GM12878 (cell line): ENCODE data around the gene PAX6. TPM values are rescaled to one million over a fixed set of nuclear protein-coding genes. Genes with fewer than 3 reads are reported as not detected.

ENCODE experiments used
- ATAC-seq: fragments of 200-7000 bp; cut with Tn5 transposase; 3 replicates; pipeline ENCODE4 v1.9.1; 2020; ENCODE audit warnings: mild to moderate bottlenecking, moderate library complexity
- BruUV-seq: library from RNA; stranded (reverse); fragments of 400-500 nt; replicated peaks from 2 replicates; lab custom pipeline; 2021; lab: Mats Ljungman, UMichigan
- CTCF ChIA-PET: fragments of 300-600 bp; sonication (Branson Sonifier 250); formaldehyde crosslinking; extraction: SDS; loops from one replicate; lab custom pipeline; 2021; ENCODE audit warnings: inconsistent platforms; lab: Yijun Ruan, JAX
- POLR2A ChIA-PET: fragments of 350-600 bp; formaldehyde crosslinking; extraction: SDS; loops from one replicate; lab custom pipeline; 2021; ENCODE audit warnings: inconsistent platforms; lab: Charles Lee
- RAD21 ChIA-PET: fragments of 300-600 bp; sonication (Branson Sonifier 250); formaldehyde crosslinking; loops from one replicate; lab custom pipeline; 2023; ENCODE audit warnings: antibody characterized with exemption; ENCODE audit not compliant: unreplicated experiment; lab: Charles Lee
- SMC1A ChIA-PET: fragments of 300-600 bp; sonication (Branson Sonifier 250); formaldehyde crosslinking; loops from one replicate; lab custom pipeline; 2023; ENCODE audit not compliant: unreplicated experiment, uncharacterized antibody; lab: Charles Lee
- DNase-seq: peaks from one replicate; pipeline ENCODE4 v3.0.0-alpha.2; 2011; ENCODE audit warnings: low read depth, low spot score
- FAIRE-seq: peaks from 3 replicates; lab custom pipeline; 2011; peaks lifted over from hg19 to GRCh38; lab: Jason Lieb, UNC
- H2AFZ ChIP-seq: 2 replicates; pipeline ENCODE4 v1.6.0; 2011; ENCODE audit warnings: low read depth, low read length, control low read depth; ENCODE audit not compliant: control insufficient read depth
- H3K27ac ChIP-seq: 2 replicates; pipeline ENCODE4 v1.5.1; 2011; ENCODE audit warnings: control low read depth; ENCODE audit not compliant: control insufficient read depth, insufficient read depth
- H3K27me3 ChIP-seq, 2 experiments: replicated peaks in 1 of 2; 2 replicates each; pipeline versions ENCODE4 v1.6.0 to v1.6.1; 2011; ENCODE audit warnings: low read length in 1 of 2; ENCODE audit not compliant: control insufficient read depth in 2 of 2, insufficient read depth in 2 of 2
- H3K36me3 ChIP-seq, 2 experiments: 2 replicates each; pipeline ENCODE4 v1.5.1; 2011; ENCODE audit warnings: low read length in 1 of 2; ENCODE audit not compliant: control insufficient read depth in 2 of 2, insufficient read depth in 2 of 2
- H3K4me1 ChIP-seq: 2 replicates; pipeline ENCODE4 v1.6.1; 2011; ENCODE audit warnings: mild to moderate bottlenecking, low read length, moderate library complexity, mixed read lengths; ENCODE audit not compliant: control insufficient read depth, insufficient read depth
- H3K4me2 ChIP-seq: 2 replicates; pipeline ENCODE4 v1.6.0; 2011; ENCODE audit warnings: control low read depth; ENCODE audit not compliant: control insufficient read depth, insufficient read depth
- H3K4me3 ChIP-seq: fragments of 200-600 bp; sonication (generic); 2 replicates; pipeline ENCODE4 v1.5.1; 2016
- H3K79me2 ChIP-seq: 2 replicates; pipeline ENCODE4 v1.6.0; 2011; ENCODE audit warnings: low read length; ENCODE audit not compliant: control insufficient read depth, insufficient read depth
- H3K9ac ChIP-seq: 2 replicates; pipeline ENCODE4 v1.8.0; 2011; ENCODE audit warnings: low read length, control low read depth, mixed read lengths; ENCODE audit not compliant: control insufficient read depth, insufficient read depth
- H3K9me3 ChIP-seq: replicated peaks from 3 replicates; pipeline ENCODE4 v1.5.1; 2011; ENCODE audit warnings: mild to moderate bottlenecking, low read length; ENCODE audit not compliant: control insufficient read depth, insufficient read depth
- H4K20me1 ChIP-seq: 2 replicates; pipeline ENCODE4 v1.6.0; 2011; ENCODE audit not compliant: control insufficient read depth, insufficient read depth
- ATF7 ChIP-seq: fragments of 450-650 bp; IDR thresholded peaks from 2 replicates; pipeline ENCODE4 v1.6.1; 2016; ENCODE audit warnings: low read depth, mild to moderate bottlenecking
- BMI1 ChIP-seq: fragments of 450-650 bp; IDR thresholded peaks from 2 replicates; pipeline ENCODE4 v1.6.1; 2016; ENCODE audit warnings: mild to moderate bottlenecking, moderate library complexity, borderline replicate concordance
- CBX5 ChIP-seq: sonication (generic); IDR thresholded peaks from 2 replicates; pipeline ENCODE4 v1.6.1; 2016; ENCODE audit warnings: low read depth, moderate library complexity, mild to moderate bottlenecking, inconsistent platforms
- HDAC2 ChIP-seq: fragments of 200-600 bp; sonication (generic); IDR thresholded peaks from 2 replicates; pipeline ENCODE4 v1.6.1; 2017
- MTA3 ChIP-seq: IDR thresholded peaks from 2 replicates; pipeline ENCODE4 v1.6.1; 2012; ENCODE audit warnings: low read length, inconsistent platforms, borderline replicate concordance
- PAX5 ChIP-seq: IDR thresholded peaks from 2 replicates; pipeline ENCODE4 v1.6.1; 2011; ENCODE audit warnings: low read depth, low read length, borderline replicate concordance
- RBBP5 ChIP-seq: fragments of 200-600 bp; sonication (generic); conservative IDR thresholded peaks from 2 replicates; pipeline ENCODE4 v1.6.1; 2016
- SUZ12 ChIP-seq: fragments of 200-600 bp; sonication (generic); IDR thresholded peaks from one replicate; pipeline ENCODE4 v1.6.1; 2018; ENCODE audit warnings: antibody characterized with exemption, mild to moderate bottlenecking; ENCODE audit not compliant: unreplicated experiment
- TCF12 ChIP-seq: IDR thresholded peaks from 2 replicates; pipeline ENCODE4 v1.6.1; 2011; ENCODE audit warnings: low read depth, mild to moderate bottlenecking, low read length
- TCF3 ChIP-seq: IDR thresholded peaks from 2 replicates; pipeline ENCODE4 v1.6.1; 2012; ENCODE audit warnings: low read depth, mild to moderate bottlenecking, low read length, borderline replicate concordance; ENCODE audit not compliant: insufficient read depth
- WGBS: methylation state at CpG from one replicate; pipeline ENCODE4 v1.1.6; 2016; ENCODE audit warnings: low lambda C conversion rate; ENCODE audit not compliant: insufficient replicate concordance, insufficient coverage; ENCODE audit errors: missing lambda C conversion rate; 5-methylcytosine and 5-hydroxymethylcytosine counted together
- in situ Hi-C: fragments of 300-500 bp; cut with MboI; formaldehyde crosslinking; loops from 9 replicates; pipeline ENCODE4 v1.14.3; 2018; ENCODE audit warnings: mixed read lengths
- intact Hi-C: fragments of 100-400 bp; cut with micrococcal nuclease; formaldehyde crosslinking; loops from one replicate; pipeline ENCODE4 v1.14.2; 2022; ENCODE audit not compliant: unreplicated experiment
- polyA plus RNA-seq, 11 experiments: library from polyadenylated mRNA; depleted of rRNA in 4 of 11; unstranded in 6 of 11; stranded (reverse) in 5 of 11; fragments of >200 nt; fragmentation: Nextera tagmentation in 4 of 11; fragmentation: Illumina TruSeq in 1 of 11; extraction: Ambion mirVana in 4 of 11; extraction: Trizol in 1 of 11; gene quantifications; 1 replicate in 1 of 11; 2 replicates in 10 of 11; pipeline versions ENCODE4 v1.2.1 to v1.2.3, GENCODE V29; 2011 to 2016; ENCODE audit warnings: inconsistent platforms in 2 of 11, missing spikeins in 2 of 11, low read depth in 1 of 11
- total RNA-seq, 4 experiments: library from RNA; depleted of rRNA in 3 of 4; stranded (reverse); fragments of >200 nt in 3 of 4; fragmentation: Illumina TruSeq in 1 of 4; extraction: Trizol in 1 of 4; gene quantifications; 2 replicates each; pipeline versions ENCODE4 v1.2.1 to v1.2.3, GENCODE V29; 2013 to 2021
- TF ChIP-seq, protein P1 (sequence below): fragments of 450-650 bp; formaldehyde crosslinking; IDR thresholded peaks from 2 replicates; pipeline ENCODE4 v1.4.0; 2022; ENCODE audit warnings: mild to moderate bottlenecking, moderate library complexity

PAX6 gene
- total and polyA plus RNA-seq, 10 of the 15 experiments (the other 5 are each of a cell fraction or from before 2014, with no cell fraction given), result 0.06 to 0.26 (median 0.10) TPM; not detected in 3

DNA sequence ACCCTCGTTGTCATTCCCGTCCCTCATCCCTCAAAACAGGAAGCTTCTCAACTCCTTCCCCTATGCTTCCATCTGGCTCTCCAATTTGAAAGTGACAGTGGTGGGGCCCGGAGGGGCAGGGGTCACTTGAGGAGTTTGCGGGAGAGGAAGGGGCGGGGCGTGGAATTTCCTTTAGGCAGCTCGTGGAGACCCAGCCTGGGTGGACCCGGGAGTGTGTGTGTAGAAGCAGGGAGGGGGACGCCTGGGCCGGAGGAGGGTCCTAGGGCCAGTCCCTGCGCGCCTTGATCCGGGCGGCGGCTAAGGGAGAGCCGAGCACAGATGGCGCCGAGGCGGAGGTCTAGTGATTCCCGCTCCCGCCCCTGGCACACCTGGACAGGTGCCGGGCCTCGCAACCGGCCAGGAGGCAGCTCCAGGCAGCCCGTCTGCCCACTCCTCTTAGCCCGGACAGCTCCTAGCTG is 7.8 kb upstream of the PAX6 start:
- Histone ChIP-seq H3K27me3 (peaks cover 24 to 51% of the 10 kb centered on the region in 2 experiments), H3K4me2 (no peak overlapping the region), H3K4me3 (no peak overlapping the region), H2AFZ (no peak overlapping the region), H3K9me3 (no peaks in the 10 kb centered on the region; the same call in 2 of the 3 replicates), H3K4me1 (no peaks in the 10 kb centered on the region), H3K27ac (no peak overlapping the region)
- in situ Hi-C loops, result no loop called here
- DNase-seq (no peak), FAIRE-seq (no peak)
- intact Hi-C loops, result no loop called here
- RAD21 ChIA-PET, result no interaction called here
- TF ChIP-seq CBX5 (no peak), SUZ12 (no peak), ATF7 (no peak), TCF3 (no peak), PAX5 (no peak), TCF12 (no peak), BMI1 (no peak), HDAC2 (no peak), RBBP5 (no peak)
- TF ChIP-seq, all 136 proteins: peak for 0
- Histone ChIP-seq H3K9ac (no peak overlapping the region), H4K20me1 (peaks cover 3% of the 10 kb centered on the region; the same call in 1 of the 2 replicates), H3K79me2 (no peaks in the 10 kb centered on the region), H3K36me3 (no peaks in the 10 kb centered on the region)
- ChIA-PET POLR2A (no interaction called here), SMC1A (no interaction called here), CTCF (no interaction called here)
- no peak for ATAC-seq
- WGBS, result 21% methylated on average over 24 of the region's 26 CpGs
- BruUV-seq, result no TSS peak

DNA sequence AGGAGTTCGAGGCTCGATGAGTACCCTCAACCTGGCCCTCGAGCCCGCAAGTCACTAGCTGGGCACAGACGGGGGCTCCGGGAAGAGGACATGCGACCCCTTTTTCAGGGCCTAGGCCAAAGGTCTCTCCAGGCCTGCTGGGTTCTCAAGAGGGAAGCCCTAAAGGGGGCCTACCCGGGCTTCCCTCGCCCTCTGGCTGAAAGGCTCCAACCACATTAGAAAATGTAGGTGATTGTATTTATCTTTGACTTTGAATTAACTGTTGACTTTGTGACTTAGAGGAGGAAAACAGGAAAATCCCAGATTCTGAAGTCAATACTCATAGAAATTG is 7.3 kb upstream of the PAX6 start:
- in situ Hi-C loops, result no loop called here

More for the DNA sequence above, 7.3 kb upstream of the PAX6 start:
- Histone ChIP-seq H3K9ac (no peak overlapping the region), H3K79me2 (no peaks in the 10 kb centered on the region), H4K20me1 (peaks cover 3% of the 10 kb centered on the region; the same call in 1 of the 2 replicates), H3K27ac (no peak overlapping the region), H3K9me3 (no peaks in the 10 kb centered on the region; the same call in 2 of the 3 replicates), H3K4me3 (no peak overlapping the region), H3K27me3 (peaks cover 23 to 55% of the 10 kb centered on the region in 2 experiments), H3K4me2 (no peak overlapping the region), H3K4me1 (no peaks in the 10 kb centered on the region), H3K36me3 (no peaks in the 10 kb centered on the region), H2AFZ (no peak overlapping the region)
- CTCF ChIA-PET, result no interaction called here
- 46% methylated on average over 7 of the region's 9 CpGs for WGBS
- POLR2A ChIA-PET, result no interaction called here
- BruUV-seq, result no TSS peak
- ATAC-seq, result no peak
- no peak for FAIRE-seq
- TF ChIP-seq, protein P1, sequence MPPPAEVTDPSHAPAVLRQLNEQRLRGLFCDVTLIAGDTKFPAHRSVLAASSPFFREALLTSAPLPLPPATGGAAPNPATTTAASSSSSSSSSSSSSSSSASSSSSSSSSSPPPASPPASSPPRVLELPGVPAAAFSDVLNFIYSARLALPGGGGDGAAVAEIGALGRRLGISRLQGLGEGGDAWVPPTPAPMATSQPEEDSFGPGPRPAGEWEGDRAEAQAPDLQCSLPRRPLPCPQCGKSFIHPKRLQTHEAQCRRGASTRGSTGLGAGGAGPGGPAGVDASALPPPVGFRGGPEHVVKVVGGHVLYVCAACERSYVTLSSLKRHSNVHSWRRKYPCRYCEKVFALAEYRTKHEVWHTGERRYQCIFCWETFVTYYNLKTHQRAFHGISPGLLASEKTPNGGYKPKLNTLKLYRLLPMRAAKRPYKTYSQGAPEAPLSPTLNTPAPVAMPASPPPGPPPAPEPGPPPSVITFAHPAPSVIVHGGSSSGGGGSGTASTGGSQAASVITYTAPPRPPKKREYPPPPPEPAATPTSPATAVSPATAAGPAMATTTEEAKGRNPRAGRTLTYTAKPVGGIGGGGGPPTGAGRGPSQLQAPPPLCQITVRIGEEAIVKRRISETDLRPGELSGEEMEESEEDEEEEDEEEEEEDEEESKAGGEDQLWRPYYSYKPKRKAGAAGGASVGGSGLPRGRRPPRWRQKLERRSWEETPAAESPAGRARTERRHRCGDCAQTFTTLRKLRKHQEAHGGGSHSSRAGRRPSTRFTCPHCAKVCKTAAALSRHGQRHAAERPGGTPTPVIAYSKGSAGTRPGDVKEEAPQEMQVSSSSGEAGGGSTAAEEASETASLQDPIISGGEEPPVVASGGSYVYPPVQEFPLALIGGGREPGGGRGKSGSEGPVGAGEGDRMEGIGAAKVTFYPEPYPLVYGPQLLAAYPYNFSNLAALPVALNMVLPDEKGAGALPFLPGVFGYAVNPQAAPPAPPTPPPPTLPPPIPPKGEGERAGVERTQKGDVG (CRISPR knock-in tag), result no peak
- TF ChIP-seq MTA3, result no peak
- intact Hi-C loops, result no loop called here
- RAD21 ChIA-PET, result no interaction called here
- no peak for DNase-seq
- SMC1A ChIA-PET, result no interaction called here
